Adipose tissue (tissue), 3 donors: Measurements from ENCODE around the gene UCP2. TPM values are rescaled to one million over a fixed set of nuclear protein-coding genes. Genes with fewer than 3 reads are reported as not detected.
"Not testable (repeated sequence)": the region's sequence is repeated elsewhere in the genome, so short reads cannot be mapped to it uniquely, and the experiment has no call there.

Source experiments
- H3K27ac ChIP-seq: one replicate; pipeline ENCODE4 v1.5.1; 2013; ENCODE audit warnings: low read depth, low read length
- WGBS, 3 donors: extraction: QIAGEN DNeasy Blood & Tissue Kit; methylation state at CpG; one replicate each; pipeline ENCODE4 v1.1.7; 2013; 5-methylcytosine and 5-hydroxymethylcytosine counted together
- polyA plus RNA-seq, 3 donors: library from polyadenylated mRNA; stranded (reverse); fragments of 200-250 nt; gene quantifications; one replicate each; pipeline ENCODE4 v1.2.3, GENCODE V29; 2013
- donor health status: healthy with polysubstance abuse.
- donor health status: Bipolar disorder and iron deficiency.
- donor health status: healthy.

Gene UCP2
- polyA plus RNA-seq, 3 donors, result 21.4 to 86.4 (median 72.2) TPM

GRCh38 chr11:73998846-73999575 is 16.4 kb upstream of the UCP2 start:
- no peak overlapping the region for H3K27ac ChIP-seq
- WGBS, 3 donors, result 91 to 95% (median 92%) methylated on average over 13 of the region's 13 CpGs

DNA sequence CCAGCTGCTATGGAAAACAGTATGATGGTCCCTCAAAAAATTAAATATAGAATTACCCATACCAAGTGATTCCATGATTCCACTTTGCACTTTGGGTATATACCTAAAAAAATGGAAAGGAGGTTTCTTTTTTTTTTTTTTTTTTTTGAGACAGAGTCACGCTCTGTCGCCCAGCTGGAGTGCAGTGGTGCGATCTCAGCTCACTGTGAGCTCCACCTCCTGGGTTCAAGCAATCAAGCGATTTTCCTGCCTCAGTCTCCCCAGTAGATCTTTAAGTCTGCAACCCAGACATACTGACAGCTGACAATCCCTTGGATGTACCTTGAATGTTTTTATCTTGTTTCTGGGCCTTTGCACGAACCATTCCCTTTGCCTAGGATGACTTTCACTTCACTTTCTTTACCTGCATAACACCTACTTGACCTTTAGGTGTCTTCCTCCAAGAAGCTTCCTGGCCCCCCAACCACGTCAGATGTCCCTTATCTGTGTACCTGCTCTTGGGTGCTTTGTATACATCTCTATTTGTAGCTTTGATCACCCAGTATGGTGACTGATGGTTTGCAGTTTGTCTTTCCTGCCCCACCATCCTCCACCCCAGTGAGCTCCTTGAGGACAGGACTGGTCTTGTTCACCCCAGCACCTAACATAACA is 14.6 kb upstream of the UCP2 start:
- 84 to 96% (median 87%) methylated on average over 6 of the region's 6 CpGs for WGBS, 3 donors
- H3K27ac ChIP-seq, result no peak overlapping the region

GRCh38 chr11:73996161-73996747 is 13.6 kb upstream of the UCP2 start:
- H3K27ac ChIP-seq, result no peak overlapping the region
- 86 to 94% (median 93%) methylated on average over 4 of the region's 4 CpGs for WGBS, 3 donors

DNA sequence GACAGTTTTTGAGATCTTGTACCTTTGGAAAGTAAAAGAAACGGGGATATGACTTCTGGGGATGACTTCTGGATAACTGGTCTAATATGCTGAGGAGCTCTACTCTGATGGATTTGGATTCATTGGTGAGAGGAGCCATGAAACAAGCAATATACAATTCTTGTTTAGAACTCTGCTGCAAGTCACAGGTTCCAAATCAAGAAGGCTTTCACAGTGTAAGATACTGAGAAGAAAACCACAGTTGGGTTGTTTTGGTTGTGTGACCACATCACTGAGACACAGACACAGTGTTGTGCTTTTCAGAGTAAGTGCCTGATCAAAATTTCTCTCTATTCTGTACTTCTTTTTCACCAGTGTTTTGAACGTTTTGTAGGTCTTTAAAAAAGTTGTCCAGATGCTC is 13.1 kb upstream of the UCP2 start:
- H3K27ac ChIP-seq, result no peak overlapping the region
- WGBS, 3 donors, result 63 to 87% (median 77%) methylated on average over 2 of the region's 2 CpGs

DNA sequence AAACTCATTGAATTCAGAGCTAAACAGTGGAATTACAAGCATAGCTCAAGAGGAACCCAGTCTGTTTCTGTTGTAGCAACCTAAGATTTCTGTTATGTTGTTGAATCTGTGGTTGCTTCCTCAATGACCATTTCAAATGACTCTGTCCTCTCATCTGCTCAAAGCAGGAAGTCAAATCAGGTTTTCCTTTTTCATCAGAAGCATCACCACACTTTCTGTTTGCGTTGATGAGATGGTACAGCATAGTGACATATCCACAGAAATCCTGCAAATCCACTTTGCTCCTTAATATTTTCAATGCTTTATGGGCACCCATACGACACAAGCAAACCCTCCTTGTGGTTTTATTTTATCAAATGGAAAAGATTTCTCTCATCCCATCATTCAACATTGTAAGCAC is 12.6 kb upstream of the UCP2 start:
- 55 to 86% (median 56%) methylated on average over 2 of the region's 2 CpGs for WGBS, 3 donors
- H3K27ac ChIP-seq, result no peak overlapping the region

DNA sequence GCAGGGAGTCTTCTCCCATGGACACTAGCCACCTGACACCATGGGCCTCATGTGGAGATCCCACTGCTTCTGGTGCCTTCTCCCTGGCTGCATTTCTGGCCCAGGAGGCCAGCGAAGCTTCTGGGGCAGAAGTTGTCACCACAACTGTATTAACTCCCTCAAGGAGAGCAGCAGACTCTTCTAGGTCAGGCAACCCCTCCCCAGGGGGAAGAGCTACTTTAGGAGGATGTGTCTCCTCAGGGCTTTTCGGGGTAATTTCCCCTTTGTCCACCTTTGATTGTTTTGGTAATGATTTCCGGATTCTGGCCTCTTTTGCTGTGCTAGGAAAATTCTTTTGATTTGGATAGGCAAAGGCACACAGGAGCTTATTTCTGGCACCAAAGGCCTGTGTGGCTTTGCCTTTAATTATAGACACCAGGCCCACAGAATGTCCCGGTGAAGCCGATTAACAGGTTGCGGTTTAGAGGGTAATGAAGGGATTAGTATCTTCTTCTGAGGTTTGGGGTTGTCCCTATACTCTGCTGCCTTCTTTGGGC is 8.9 kb upstream of the UCP2 start:
- WGBS, 3 donors, result 83 to 87% (median 87%) methylated on average over 6 of the region's 6 CpGs
- no peak overlapping the region for H3K27ac ChIP-seq

DNA sequence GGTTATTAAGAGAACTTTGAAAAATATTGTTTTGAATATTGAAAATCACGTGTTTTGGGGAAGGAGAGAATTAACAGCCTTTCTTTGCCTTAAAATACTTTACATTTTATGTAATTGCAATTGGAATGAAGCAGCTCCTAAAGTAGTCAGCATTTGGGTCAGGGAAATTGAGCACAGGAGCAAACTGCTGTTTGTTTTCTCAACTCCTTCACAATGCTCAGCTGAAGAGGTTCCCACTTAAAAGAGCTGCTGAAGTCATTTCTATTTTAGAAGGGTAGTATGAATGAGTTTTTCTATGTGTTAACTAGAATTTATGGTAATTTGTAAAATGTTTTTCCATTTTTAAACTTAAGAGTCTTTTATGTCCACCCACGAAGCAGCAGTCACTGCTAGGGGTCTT is 8.1 kb upstream of the UCP2 start:
- WGBS, 3 donors, result 83 to 88% (median 85%) methylated on average over 2 of the region's 2 CpGs
- no peak overlapping the region for H3K27ac ChIP-seq

DNA sequence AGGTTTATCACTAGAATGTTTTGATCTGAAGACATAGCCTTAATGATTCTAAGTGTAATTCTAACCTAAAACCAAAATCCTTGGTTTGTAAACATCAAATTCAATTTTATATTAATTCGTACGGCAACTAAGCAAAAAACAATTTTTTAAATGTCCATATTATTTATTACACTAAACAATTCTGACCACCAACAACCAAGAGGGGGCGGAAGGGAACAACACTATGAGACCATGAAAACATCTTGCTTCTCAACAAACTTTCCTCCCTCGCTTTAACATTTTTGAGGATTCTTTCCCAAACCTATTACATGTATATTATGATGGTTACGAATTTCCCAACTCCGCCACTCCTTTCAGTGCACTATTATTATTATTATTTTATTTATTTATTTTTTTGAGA is 6.5 kb upstream of the UCP2 start:
- H3K27ac ChIP-seq, result no peak overlapping the region
- 84 to 92% (median 92%) methylated on average over 6 of the region's 6 CpGs for WGBS, 3 donors

DNA sequence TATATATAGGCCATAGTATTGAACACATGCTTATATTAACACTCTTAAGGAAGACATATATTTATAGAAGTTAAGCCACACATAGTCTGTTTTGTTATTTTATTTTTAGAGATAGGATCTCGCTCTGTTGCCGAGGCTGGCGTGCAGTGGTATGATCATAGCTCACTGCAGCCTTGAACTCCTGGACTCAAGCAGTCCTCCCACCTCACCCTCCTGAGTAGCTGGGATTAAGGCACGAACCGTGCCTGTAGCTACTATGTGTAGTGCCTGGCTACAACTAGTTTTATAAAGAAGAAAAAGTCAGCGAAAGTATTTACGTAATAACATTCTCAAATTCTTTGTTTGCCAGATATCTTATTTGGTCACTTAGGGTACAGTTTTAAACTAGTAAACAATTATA is 5.6 kb upstream of the UCP2 start:
- H3K27ac ChIP-seq, result no peak overlapping the region
- whole genome bisulfite sequencing, 3 donors, result 69 to 94% (median 92%) methylated on average over 7 of the region's 7 CpGs

DNA sequence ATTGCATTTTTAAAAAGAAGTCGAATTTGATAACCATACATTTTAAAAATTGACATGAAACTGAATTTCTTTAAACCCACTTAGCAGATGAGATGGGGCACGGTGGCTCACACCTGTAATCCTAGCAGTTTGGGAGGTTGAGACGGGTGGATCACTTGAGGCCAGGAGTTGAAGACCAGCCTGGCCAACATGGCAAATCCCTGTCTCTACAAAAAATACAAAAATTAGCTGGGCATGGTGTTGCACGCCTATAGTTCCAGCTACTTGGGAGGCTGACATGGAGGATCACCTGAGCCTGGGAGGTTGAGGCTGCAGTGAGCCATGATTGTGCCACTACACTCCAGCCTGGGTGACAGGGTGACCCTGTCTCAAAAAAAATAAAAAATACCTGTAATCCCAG is 3.0 kb upstream of the UCP2 start:
- 93 to 96% (median 94%) methylated on average over 4 of the region's 4 CpGs for WGBS, 3 donors
- H3K27ac ChIP-seq, result not testable (repeated sequence)

- WGBS, 3 donors, result 48 to 67% (median 58%) methylated on average over 18 of the region's 18 CpGs
- H3K27ac ChIP-seq, result no peak overlapping the region
These were observed 1.3 kb upstream of the UCP2 start for GRCh38 chr11:73983741-73984538.

GRCh38 chr11:73982990-73983740 is 522 bp upstream of the UCP2 start:
- WGBS, 3 donors, result 1% methylated on average over 56 of the region's 56 CpGs
- peak overlapping the region; percentile 23 for H3K27ac ChIP-seq

- WGBS, 3 donors, result 77 to 80% (median 77%) methylated on average over 13 of the region's 13 CpGs
- no peak overlapping the region for H3K27ac ChIP-seq
These were observed 1.4 kb downstream of the UCP2 start for GRCh38 chr11:73981051-73981805.

DNA sequence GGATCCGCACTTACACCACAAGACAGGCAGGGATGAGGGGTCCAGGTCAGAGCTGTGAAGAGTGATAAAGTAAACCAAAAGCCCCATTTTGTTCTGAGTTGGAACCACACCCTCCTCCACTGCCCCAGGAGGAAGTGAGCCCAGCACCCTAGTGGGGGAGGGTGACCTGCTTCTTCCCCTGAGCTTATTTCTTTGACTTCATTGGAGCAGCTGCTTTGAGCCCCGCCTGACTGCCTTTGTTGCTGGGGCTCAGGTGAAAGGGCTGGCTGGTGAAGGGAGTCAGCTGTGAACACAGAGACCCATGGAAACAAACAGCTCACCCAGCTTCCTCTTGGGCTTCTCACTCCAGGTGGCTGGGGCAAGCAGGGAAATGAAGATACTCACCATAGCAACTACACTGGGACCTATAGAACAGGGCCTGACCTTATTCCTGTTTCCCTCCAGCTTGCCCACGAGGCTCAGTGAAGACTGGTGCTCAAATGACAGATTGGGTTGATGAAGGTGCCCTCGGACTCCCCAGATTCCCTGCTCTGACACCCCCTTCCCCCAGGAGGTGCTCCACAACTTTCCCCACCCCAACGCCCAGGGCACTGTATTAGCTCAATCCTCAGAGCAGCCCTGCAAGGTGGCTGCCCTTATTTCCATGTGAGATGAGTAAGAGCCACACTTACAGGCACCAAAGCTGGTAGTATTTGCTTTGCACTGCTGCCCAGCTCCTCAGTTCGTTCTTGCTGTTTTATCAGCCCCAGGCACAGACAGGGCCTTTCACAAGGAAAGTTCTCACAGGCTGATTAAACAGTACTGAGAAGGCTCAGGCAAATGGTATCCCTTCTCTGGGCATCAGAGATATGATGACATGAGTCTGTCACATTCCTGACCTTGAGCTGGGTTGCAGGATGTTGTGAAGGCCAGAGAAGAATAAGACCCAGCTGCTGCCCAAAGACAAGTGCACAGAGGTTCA is 2.4 kb downstream of the UCP2 start:
- H3K27ac ChIP-seq, result no peak overlapping the region
- WGBS, 3 donors, result 45 to 58% (median 49%) methylated on average over 6 of the region's 6 CpGs

- no peak overlapping the region for H3K27ac ChIP-seq
These were observed 4.0 kb downstream of the UCP2 start for GRCh38 chr11:73978576-73979086.

DNA sequence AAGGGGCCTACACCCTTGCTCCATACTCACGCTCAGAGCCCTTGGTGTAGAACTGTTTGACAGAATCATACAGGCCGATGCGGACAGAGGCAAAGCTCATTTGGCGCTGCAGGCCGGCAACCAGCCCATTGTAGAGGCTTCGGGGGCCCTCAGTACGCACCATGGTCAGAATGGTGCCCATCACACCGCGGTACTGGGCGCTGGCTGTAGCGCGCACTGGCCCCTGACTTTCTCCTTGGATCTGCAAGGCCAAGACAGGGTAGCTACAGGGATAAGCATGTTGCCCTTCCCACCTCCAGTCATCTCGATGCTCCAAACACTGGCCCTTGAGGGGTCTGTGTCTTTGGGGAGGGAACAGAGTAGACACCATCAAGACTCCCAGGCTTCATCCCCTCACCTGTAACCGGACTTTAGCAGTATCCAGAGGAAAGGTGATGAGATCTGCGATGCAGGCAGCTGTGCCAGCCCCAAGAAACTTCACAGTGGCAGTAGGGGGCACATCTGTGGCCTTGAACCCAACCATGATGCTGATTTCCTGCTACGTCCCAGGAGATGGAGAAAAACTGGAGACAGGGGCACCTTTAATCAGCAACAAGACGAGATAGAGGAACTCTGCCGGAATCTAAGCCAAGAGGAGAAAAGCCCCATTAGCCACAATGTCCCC is 4.7 kb downstream of the UCP2 start:
- WGBS, 3 donors, result 95 to 96% (median 96%) methylated on average over 18 of the region's 18 CpGs
- H3K27ac ChIP-seq, result no peak overlapping the region

More at GRCh38 chr11:73978576-73979086, 4.0 kb downstream of the UCP2 start:
- 88 to 94% (median 92%) methylated on average over 3 of the region's 3 CpGs for WGBS, 3 donors
